CD14-positive monocyte (primary cell): ENCODE data around the gene RPS6KL1. TPM values are rescaled to one million over a fixed set of nuclear protein-coding genes. Genes with fewer than 3 reads are reported as not detected.

Experiments used
- DNase-seq, 3 donors: peaks; one replicate each; pipeline ENCODE4 v3.0.0-alpha.2; 2011 to 2022
- H2AFZ ChIP-seq: 2 replicates; pipeline ENCODE4 v1.6.0; 2012; ENCODE audit warnings: mild to moderate bottlenecking, low read depth, low read length, inconsistent platforms; ENCODE audit not compliant: insufficient read depth, poor library complexity, severe bottlenecking
- H3K27ac ChIP-seq, 2 donors: 1 replicate in 1 of 2; 2 replicates in 1 of 2; pipeline ENCODE4 v1.5.1; 2012 to 2013; ENCODE audit warnings: low read length in 2 of 2, control low read depth in 1 of 2, inconsistent platforms in 1 of 2, low read depth in 1 of 2, mild to moderate bottlenecking in 1 of 2
- H3K27me3 ChIP-seq, 2 donors: one replicate each; pipeline versions ENCODE4 v1.6.0 to v1.6.1; 2011 to 2013; ENCODE audit warnings: low read length in 2 of 2; ENCODE audit not compliant: control insufficient read depth in 2 of 2, insufficient read depth in 2 of 2
- H3K36me3 ChIP-seq, 2 donors: replicated peaks in 1 of 2; 1 replicate in 1 of 2; 2 replicates in 1 of 2; pipeline versions ENCODE4 v1.5.1 to v1.6.1; 2012 to 2013; ENCODE audit warnings: low read length in 2 of 2, control low read depth in 1 of 2, inconsistent platforms in 1 of 2, mild to moderate bottlenecking in 1 of 2; ENCODE audit not compliant: insufficient read depth in 2 of 2, control insufficient read depth in 1 of 2
- H3K4me1 ChIP-seq, 2 donors: 1 replicate in 1 of 2; 2 replicates in 1 of 2; pipeline versions ENCODE4 v1.5.1 to v1.6.1; 2012 to 2013; ENCODE audit warnings: low read length in 2 of 2, control low read depth in 1 of 2, inconsistent platforms in 1 of 2, mild to moderate bottlenecking in 1 of 2, moderate library complexity in 1 of 2; ENCODE audit not compliant: insufficient read depth in 2 of 2, control insufficient read depth in 1 of 2
- H3K4me2 ChIP-seq: replicated peaks from 2 replicates; pipeline ENCODE3; 2012; ENCODE audit warnings: low read length, moderate library complexity, mild to moderate bottlenecking; ENCODE audit not compliant: poor library complexity, severe bottlenecking; ENCODE audit errors: extremely low read depth
- H3K4me3 ChIP-seq, 3 experiments: fragments of 200-600 bp in 1 of 3; sonication (generic) in 1 of 3; replicated peaks in 1 of 3; 1 replicate in 2 of 3; 2 replicates in 1 of 3; pipeline ENCODE4 v1.5.1; 2011 to 2013; ENCODE audit warnings: low read length in 3 of 3, mild to moderate bottlenecking in 3 of 3, control low read depth in 2 of 3, low read depth in 2 of 3, inconsistent platforms in 1 of 3, moderate library complexity in 1 of 3
- H3K79me2 ChIP-seq: 2 replicates; pipeline ENCODE4 v1.6.0; 2012; ENCODE audit warnings: mild to moderate bottlenecking, control low read depth, inconsistent platforms, low read length, moderate library complexity; ENCODE audit not compliant: insufficient read depth
- H3K9ac ChIP-seq: 2 replicates; pipeline ENCODE4 v1.6.0; 2017; ENCODE audit warnings: low read length, mild to moderate bottlenecking; ENCODE audit not compliant: insufficient read depth, poor library complexity, severe bottlenecking
- H3K9me3 ChIP-seq, 2 donors: replicated peaks in 1 of 2; 1 replicate in 1 of 2; 2 replicates in 1 of 2; pipeline versions ENCODE4 v1.5.1 to v1.6.1; 2012 to 2013; ENCODE audit warnings: low read length in 2 of 2, control low read depth in 1 of 2; ENCODE audit not compliant: control insufficient read depth in 1 of 2, insufficient read depth in 1 of 2
- H4K20me1 ChIP-seq: 2 replicates; pipeline ENCODE4 v1.6.0; 2012; ENCODE audit warnings: mild to moderate bottlenecking, low read length, control low read depth, moderate library complexity; ENCODE audit not compliant: insufficient read depth
- H3K27ac Mint-ChIP-seq, 7 donors: one replicate each; pipeline ENCODE4 v1.8.0; 2020; ENCODE audit warnings: mild to moderate bottlenecking in 7 of 7, mixed read lengths in 7 of 7, moderate library complexity in 6 of 7, inconsistent platforms in 2 of 7
- H3K27me3 Mint-ChIP-seq, 3 donors: one replicate each; pipeline ENCODE4 v1.8.0; 2021 to 2022; ENCODE audit warnings: low read depth in 3 of 3, mild to moderate bottlenecking in 3 of 3, mixed read lengths in 3 of 3, moderate library complexity in 3 of 3, inconsistent platforms in 1 of 3
- H3K36me3 Mint-ChIP-seq, 2 donors: one replicate each; pipeline ENCODE4 v1.8.0; 2020; ENCODE audit warnings: mixed read lengths in 2 of 2, inconsistent platforms in 1 of 2, mild to moderate bottlenecking in 1 of 2
- H3K4me1 Mint-ChIP-seq: one replicate; pipeline ENCODE4 v1.8.0; 2020; ENCODE audit warnings: mild to moderate bottlenecking, mixed read lengths
- H3K4me3 Mint-ChIP-seq, 2 donors: one replicate each; pipeline ENCODE4 v1.8.0; 2020; ENCODE audit warnings: mild to moderate bottlenecking in 2 of 2, mixed read lengths in 2 of 2, moderate library complexity in 1 of 2
- H3K9me3 Mint-ChIP-seq, 7 donors: one replicate each; pipeline ENCODE4 v1.8.0; 2020 to 2022; ENCODE audit warnings: mixed read lengths in 7 of 7, mild to moderate bottlenecking in 6 of 7, moderate library complexity in 6 of 7, inconsistent platforms in 2 of 7
- CTCF ChIP-seq: fragments of 200-600 bp; IDR thresholded peaks from one replicate; pipeline ENCODE4 v1.8.0; 2022; ENCODE audit warnings: antibody characterized with exemption, mild to moderate bottlenecking
- WGBS: methylation state at CpG from one replicate; pipeline ENCODE4 v1.1.5; 2013; ENCODE audit warnings: missing lambda C conversion rate; ENCODE audit not compliant: insufficient coverage; 5-methylcytosine and 5-hydroxymethylcytosine counted together
- intact Hi-C, 2 donors: fragments of 100-400 bp; cut with micrococcal nuclease; formaldehyde crosslinking; loops; one replicate each; pipeline versions ENCODE4 v1.15.0 to v1.15.1; 2023
- polyA plus RNA-seq, 3 donors: library from polyadenylated mRNA; depleted of rRNA in 1 of 3; unstranded in 2 of 3; stranded (reverse) in 1 of 3; fragments of 300-500 nt in 2 of 3; fragments of >200 nt in 1 of 3; fragmentation: Illumina TruSeq in 2 of 3; gene quantifications; 1 replicate in 2 of 3; 2 replicates in 1 of 3; pipeline ENCODE4 v1.2.3, GENCODE V29; 2012 to 2021

The RPS6KL1 gene
- polyA plus RNA-seq, 3 donors = 0.13 TPM; not detected in 2

DNA sequence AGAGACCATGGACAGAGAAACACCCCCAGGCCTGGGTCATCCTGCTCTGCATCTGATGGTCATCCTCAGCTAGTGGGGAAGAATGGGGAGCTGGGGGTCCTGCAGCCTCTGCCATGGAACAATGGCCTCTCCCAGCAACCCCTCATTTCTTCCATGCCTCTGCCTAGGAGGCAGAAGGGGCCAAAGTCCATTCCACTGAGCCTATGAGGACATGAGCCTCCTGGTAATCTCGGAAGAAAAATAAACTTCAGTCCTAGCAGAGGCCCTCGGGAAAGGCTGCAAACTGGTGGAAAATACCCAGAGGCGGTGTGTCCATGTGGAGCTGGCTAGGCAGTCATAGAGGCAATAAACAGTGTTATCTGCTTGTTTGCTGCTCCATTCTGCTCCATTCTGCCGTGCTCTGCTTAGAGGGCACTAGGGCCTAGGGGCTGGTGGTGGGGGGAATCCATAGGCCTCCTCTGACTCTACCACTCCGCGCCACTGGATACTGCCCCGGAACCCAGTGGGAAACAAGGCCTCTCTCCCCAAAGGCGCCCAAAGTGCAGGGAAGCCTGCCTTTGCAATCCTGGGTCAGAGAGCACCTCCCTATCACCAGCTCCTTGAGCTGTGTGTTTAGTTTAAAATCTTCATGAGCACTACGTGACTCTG is 27.9 kb upstream of the RPS6KL1 start:
- H3K9me3 ChIP-seq = no peaks in the 10 kb centered on the region
- peaks cover 0 to 3% (median 0%) of the 10 kb centered on the region in 7 donors for H3K9me3 Mint-ChIP-seq
- DNase-seq = no peak
- peaks cover 11% of the 10 kb centered on the region for H3K4me1 Mint-ChIP-seq
- H4K20me1 ChIP-seq = no peaks in the 10 kb centered on the region
- no peaks in the 10 kb centered on the region for H3K36me3 Mint-ChIP-seq
- no peak overlapping the region for H2AFZ ChIP-seq
- no peak overlapping the region for H3K4me3 Mint-ChIP-seq
- no peak overlapping the region for H3K27ac ChIP-seq
- H3K27me3 ChIP-seq = peaks cover 3 to 19% of the 10 kb centered on the region in 2 donors
- no peak overlapping the region for H3K4me3 ChIP-seq
- intact Hi-C loops = no loop called here
- no peaks in the 10 kb centered on the region for H3K36me3 ChIP-seq
- H3K79me2 ChIP-seq = no peaks in the 10 kb centered on the region
- WGBS = 100% methylated on average over 3 of the region's 9 CpGs
- peak overlapping the region in 1 of 7 donors; percentile 50 for H3K27ac Mint-ChIP-seq
- no peak overlapping the region for H3K9ac ChIP-seq
- no peak for TF ChIP-seq CTCF
- peaks cover 14 to 18% of the 10 kb centered on the region in 2 donors for H3K4me1 ChIP-seq
- peaks cover 10 to 33% (median 11%) of the 10 kb centered on the region in 3 donors for H3K27me3 Mint-ChIP-seq
- H3K4me2 ChIP-seq = no peak overlapping the region

GRCh38 chr14:74949859-74950573 is 27.0 kb upstream of the RPS6KL1 start:
- Histone ChIP-seq H3K36me3 (no peaks in the 10 kb centered on the region), H4K20me1 (no peaks in the 10 kb centered on the region), H3K27ac (no peak overlapping the region), H3K9me3 (no peaks in the 10 kb centered on the region), H3K4me1 (peaks cover 9 to 10% of the 10 kb centered on the region in 2 donors), H3K79me2 (no peaks in the 10 kb centered on the region), H3K9ac (no peak overlapping the region), H3K4me2 (no peak overlapping the region), H3K4me3 (no peak overlapping the region), H2AFZ (no peak overlapping the region), H3K27me3 (peaks cover 1 to 15% of the 10 kb centered on the region in 2 donors)
- Mint-ChIP-seq H3K27ac (no peak overlapping the region), H3K36me3 (no peaks in the 10 kb centered on the region), H3K4me1 (peaks cover 9% of the 10 kb centered on the region), H3K27me3 (peaks cover 7 to 27% (median 9%) of the 10 kb centered on the region in 3 donors), H3K9me3 (peaks cover 0 to 3% (median 0%) of the 10 kb centered on the region in 7 donors), H3K4me3 (no peak overlapping the region)
- WGBS = 79% methylated on average over 16 of the region's 17 CpGs
- DNase-seq = no peak
- intact Hi-C loops = loop anchor here in 1 of 2 donors (5.0 to 10.0 kb wide), 2 partner anchors 115 to 137 kb away; partner anchors contain the start of genes ACYP1 and ZC2HC1C
- no peak for TF ChIP-seq CTCF
